Activated CD4-positive, alpha-beta T cell treated with anti-CD3 and anti-CD28 coated beads for 1 hour (primary cell): ENCODE results near the gene SBF2.
"Not testable (repeated sequence)": the region's sequence is repeated elsewhere in the genome, so short reads cannot be mapped to it uniquely, and the experiment has no call there.

Experiments used
- DNase-seq: peaks from one replicate; pipeline ENCODE4 v3.0.0-alpha.2; 2020

The SBF2 gene

GRCh38 chr11:9990221-9990973, 303.6 kb downstream of the SBF2 start:
- DNase-seq, result no peak

DNA sequence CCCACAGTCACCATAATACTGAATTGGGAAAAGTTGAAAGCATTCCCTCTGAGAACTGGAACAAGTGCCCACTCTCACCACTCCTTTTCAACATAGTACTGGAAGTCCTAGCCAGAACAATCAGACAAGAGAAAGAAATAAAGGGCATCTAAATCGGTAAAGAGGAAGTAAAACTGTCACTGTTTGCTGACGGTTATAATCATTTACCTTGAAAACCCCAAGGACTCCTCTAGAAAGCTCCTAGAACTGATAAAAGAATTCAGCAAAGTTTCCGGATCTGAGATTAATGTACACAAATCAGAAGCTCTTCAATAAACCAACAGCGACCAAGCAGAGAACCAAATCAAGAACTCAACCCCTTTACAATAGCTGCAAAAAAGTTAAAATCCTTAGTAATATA, 306.7 kb downstream of the SBF2 start:
- not testable (repeated sequence) for DNase-seq

DNA sequence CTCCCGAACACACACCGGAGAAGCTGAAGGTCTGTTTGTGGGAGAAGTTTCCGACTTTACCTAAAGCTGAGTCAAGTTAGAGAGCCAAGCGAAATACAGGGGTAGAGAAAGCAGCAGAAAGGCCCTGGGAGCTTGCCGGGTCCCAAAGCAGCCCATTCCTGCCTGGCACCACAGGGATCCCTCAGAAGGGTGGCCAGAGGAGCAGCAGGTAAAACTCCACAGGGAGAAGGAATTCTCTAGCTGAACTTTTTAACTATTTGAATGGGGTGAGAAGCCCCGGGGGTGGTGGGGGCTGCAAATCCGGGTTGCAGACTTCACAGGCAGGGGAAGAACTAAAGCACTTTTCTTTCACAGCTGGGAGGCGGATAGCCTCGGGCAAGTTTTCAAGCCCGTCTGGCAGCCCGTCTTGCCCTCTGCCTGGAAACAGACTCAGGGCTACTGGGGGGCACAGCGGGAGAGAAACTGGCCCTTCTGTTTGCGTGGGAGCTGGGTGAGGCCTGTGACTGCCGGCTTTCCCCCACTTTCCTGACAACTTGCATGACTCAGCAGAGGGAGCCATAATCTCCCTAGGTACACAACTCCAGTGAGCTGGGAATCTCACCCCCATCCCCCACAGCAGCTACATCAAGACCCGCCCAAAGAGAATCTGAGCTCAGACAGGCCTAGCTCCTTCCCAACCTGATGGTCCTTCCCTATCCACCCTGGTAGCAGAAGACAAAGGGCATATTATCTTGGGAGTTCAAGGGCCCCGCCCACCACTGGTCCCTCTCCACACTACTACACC, 311.0 kb downstream of the SBF2 start:
- DNase-seq, result no peak

DNA sequence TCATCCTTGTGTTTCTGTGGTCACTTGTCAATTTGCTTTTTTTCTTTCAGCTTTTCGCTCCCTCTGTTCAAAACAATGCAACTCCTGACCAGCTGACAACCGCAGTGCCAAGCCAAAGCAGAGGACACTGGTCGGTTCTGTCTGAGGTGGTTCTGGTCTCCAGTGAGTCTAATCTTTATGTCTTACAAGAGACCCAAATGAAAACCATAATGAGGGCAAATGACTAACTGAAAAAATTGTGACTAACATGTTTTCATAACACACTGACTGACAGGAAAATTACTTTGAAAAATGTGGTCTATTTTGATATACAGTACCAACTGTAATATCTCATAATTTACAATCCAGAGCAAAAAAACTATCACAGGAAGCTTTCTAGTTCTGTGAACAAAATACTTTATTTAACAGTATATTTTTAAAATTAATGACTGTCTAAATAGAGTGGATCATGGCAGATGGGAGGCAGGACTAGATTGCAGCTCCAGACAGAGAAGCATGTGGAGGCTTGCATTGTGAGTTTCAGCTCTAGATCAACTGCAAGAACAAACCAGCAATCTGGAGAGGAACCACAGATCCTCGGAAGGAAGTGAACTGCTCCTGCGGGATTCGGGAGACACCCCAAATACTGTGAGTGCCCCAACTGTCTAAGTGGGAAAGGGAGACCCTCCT, 311.8 kb downstream of the SBF2 start:
- no peak for DNase-seq

DNA sequence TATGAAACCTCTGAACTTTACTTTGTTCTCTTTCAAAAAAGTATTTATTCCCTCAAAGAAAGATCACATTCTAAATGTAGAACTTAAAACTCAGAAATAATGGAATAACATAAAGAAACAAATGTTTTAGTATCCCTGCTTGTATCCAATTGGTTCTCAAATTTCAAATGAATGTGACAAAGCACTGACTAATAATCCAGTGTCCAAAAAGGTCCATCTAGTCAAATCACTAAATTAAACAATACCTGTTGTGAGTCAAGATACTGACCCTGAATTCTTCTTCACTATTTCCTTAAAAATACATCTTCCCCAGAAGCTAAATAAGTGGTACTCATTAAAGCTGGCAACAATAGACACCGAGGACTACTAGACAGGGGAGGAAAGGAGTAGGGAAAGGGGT, 313.1 kb downstream of the SBF2 start:
- DNase-seq, result no peak

- DNase-seq, result no peak
Observed at GRCh38 chr11:9977554-9977953, 316.5 kb downstream of the SBF2 start.

DNA sequence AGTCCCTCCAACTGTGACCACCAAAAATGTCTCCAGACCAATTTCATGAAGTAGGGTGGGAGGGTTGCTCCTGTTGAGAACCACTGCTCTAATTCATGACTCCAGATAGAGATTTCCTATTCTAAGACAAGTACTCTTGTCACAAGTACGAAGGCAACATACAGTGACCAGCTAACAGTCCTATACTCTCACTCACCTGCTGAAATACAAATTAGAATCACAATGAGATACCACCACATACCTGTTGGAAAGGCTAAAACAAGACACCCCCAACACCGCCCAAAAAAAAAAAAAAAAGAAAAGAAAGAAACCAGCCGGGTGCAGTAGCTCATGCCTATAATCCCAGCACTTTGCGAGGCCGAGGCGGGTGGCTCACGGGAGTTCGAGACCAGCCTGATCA, 319.6 kb downstream of the SBF2 start:
- DNase-seq, result no peak

GRCh38 chr11:9973921-9974320, 320.1 kb downstream of the SBF2 start:
- DNase-seq, result no peak

DNA sequence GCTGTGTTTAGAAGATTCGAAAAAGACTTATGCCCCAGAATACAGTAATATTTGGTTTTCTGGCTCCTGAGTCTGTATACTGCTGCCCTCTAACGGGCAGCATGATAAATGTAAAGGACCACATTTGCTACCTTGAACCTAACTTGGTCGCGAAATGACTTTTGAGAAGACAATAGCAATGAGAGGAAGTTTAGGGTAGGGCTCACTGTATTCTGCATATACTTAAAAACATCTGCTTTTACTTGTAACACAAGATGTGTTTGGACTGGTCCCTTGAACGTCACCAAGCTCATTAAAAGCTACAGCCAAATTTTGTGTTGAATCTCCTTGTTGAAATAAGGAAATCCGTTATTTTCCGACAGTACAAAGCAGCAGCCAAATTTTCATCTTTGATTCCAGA, 321.0 kb downstream of the SBF2 start:
- no peak for DNase-seq

DNA sequence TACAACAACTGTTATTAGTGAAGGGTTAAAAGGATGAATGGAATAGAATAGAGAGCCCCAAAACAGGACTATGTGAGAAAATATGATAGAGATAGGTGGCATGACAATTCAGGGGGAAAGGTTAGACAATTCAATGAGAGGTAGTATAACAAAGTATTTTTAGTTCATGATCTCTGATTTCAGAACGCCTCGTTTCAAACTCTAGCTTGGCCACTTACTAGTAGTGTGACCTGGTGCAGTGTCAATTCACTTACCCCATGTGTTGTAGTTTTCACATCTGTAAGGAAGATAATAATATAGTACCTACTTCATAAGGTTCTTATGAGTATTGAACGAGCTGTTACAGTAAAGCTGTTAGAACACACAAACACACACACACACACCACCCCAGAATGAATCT, 322.1 kb downstream of the SBF2 start:
- no peak for DNase-seq

DNA sequence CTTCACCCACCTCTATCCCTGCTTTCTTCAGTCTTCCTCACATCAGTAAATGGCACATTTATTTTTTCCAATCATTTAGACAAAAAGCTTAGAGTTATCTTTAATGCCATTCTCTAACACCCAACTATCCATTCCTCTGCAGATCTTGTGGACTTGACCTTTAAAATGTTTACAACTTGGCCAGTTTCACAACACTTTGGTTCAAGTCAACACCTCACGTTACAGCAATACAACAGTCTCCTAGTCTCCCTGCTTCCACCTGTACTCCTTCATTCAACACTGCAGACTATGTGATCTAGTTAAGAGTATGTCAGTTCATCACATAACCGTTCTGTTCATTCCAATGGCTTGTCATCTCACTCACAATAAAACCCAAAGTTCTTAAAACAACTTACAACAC, 325.0 kb downstream of the SBF2 start:
- DNase-seq, result no peak

GRCh38 chr11:9962722-9963121, 331.3 kb downstream of the SBF2 start:
- no peak for DNase-seq

DNA sequence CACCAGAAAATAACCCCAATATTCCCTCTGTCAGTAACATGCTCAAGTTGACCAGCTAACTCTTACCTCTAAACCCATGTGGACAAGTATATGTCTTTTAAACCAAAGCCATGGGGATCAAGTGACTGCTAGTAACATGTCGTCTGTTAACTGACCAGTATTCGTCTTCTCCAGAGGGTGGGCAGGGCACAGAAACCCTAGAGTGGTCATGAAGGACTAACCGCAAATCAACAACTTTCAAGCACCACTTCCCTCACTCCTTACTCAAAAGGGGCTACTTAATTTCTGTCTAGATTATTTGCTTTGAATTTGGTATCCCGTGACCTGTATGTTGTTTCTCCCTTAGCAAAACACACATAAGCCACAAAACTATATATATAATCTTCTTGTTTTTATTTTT, 336.9 kb downstream of the SBF2 start:
- no peak for DNase-seq

DNA sequence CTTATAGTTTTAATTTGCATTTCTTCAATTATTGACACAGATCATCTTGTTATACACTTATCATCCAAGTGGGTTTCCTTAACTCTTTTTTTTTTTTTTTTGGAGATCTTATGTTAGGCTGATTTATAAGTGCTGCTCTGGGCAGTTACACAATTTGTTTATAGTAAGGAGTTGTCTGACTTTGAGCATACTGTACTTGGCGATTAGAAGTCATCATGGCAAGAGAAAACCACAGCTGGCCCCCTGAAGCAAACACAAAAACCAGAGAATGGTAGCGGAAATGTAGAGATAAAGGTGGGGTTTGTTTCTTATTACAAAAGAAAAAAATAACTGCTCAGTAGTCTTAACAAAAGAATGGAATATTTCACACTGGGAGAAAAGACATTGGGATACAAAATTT, 337.5 kb downstream of the SBF2 start:
- DNase-seq, result no peak

DNA sequence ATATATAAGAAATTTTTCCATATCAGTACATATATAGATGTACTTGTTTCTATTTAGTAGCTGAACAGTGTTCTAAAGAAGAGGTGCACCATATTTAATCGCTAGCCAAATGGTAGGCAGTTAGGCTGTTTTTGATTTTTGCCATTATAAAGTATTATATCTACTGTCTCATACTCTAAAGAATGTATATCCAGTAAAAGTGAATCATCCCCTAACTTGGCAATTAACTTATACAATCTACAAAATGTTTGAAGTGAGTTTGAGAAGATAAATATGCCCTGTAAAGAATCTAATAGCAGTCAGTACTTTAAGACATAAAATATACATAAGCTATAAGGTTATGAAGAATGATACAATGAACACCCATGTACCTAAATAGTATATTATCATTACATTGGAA, 338.6 kb downstream of the SBF2 start:
- DNase-seq, result no peak

- DNase-seq, result no peak
Observed at GRCh38 chr11:9953994-9954626, 339.9 kb downstream of the SBF2 start.

GRCh38 chr11:9952511-9953196, 341.4 kb downstream of the SBF2 start:
- DNase-seq, result no peak

DNA sequence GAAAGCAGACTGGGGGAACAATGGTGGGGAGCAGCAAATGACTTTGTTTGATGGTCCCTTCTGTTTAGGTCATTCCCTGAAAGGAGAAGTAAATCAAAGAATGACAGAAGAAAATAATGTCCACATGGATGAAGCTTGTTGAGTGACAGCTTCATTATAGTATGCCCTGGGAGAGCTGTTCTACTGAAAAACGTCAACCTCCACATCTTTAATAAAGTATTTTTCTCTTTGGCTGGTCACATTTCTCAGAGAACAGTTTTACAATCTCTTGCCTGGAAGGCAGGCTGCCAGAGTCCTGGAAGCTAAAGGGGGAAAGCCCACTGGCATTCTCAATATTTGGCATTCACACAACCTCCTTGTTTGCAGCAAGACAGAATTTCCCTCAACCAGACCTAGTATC, 342.2 kb downstream of the SBF2 start:
- DNase-seq, result no peak

- DNase-seq, result no peak
Observed at GRCh38 chr11:9950462-9950861, 343.6 kb downstream of the SBF2 start.

GRCh38 chr11:9947231-9947864, 346.7 kb downstream of the SBF2 start:
- DNase-seq, result no peak

DNA sequence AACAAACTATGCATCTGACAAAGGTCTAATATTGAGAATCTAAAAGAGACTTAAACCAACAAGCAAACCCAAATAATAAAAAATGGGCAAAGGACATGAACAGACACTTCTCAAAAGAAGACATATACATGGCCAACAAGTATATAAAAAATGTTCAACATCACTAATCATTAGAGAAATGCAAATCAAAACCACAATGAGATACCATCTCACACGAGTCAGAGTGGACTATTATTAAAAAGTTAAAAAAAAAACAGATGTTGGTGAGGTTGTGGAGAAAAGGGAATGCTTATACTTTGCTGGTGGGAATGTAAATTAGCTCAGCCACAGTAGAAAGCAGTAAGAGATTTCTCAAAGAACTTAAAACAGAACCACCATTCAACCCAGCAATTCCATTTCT, 348.3 kb downstream of the SBF2 start:
- DNase-seq, result not testable (repeated sequence)

DNA sequence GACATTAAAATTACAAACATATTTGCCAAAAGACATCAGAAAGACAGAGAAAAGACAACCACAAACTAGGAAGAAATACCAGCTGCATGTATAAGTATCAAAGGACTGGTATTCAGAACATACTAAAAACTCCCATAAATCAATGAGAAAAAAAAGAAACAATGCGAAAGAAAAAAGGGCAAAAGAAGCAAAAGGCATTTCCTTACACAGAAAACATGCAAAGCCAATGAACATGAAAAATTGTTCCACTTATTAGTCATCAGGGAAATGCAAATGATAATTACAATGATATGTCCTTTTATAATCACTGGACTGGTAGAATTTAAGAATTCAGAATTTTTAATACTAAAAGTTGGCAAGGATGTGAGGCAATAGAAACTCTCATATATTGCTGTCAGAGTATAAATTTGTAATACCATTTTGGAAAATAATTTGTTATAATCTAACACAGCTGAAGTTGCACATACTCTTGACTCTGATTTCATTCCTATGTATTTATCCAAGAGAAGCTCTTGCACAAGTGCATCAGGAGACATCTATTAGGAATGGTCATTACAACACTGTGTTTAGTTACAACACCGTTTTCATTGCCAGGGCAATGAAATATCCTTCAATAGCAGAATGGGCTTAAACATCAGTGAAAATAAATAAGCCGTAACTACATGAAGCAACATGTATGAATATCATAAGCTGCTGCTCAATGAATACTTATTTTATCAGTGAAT, 350.5 kb downstream of the SBF2 start:
- no peak for DNase-seq
